Mesendoderm (in vitro differentiated cells): ENCODE data around the gene BTBD8.

Source experiments
- DNase-seq: peaks from one replicate; pipeline ENCODE4 v3.0.0; 2013
- H2AK5ac ChIP-seq: 2 replicates; pipeline ENCODE4 v1.6.1; 2013; ENCODE audit warnings: low read length, inconsistent platforms
- H2BK120ac ChIP-seq: 2 replicates; pipeline ENCODE4 v1.6.1; 2013; ENCODE audit warnings: low read depth, mild to moderate bottlenecking, low read length, moderate library complexity, mixed read lengths
- H2BK15ac ChIP-seq: replicated peaks from 2 replicates; pipeline ENCODE4 v1.6.1; 2013; ENCODE audit warnings: low read depth, mild to moderate bottlenecking, moderate library complexity
- H2BK5ac ChIP-seq: 2 replicates; pipeline ENCODE4 v1.6.1; 2013; ENCODE audit warnings: low read length, inconsistent platforms
- H3K18ac ChIP-seq: 2 replicates; pipeline ENCODE4 v1.6.1; 2013; ENCODE audit warnings: mild to moderate bottlenecking, low read length, mixed read lengths
- H3K23ac ChIP-seq: one replicate; pipeline ENCODE4 v1.6.1; 2013; ENCODE audit warnings: low read length
- H3K27ac ChIP-seq: 2 replicates; pipeline ENCODE4 v1.5.1; 2013; ENCODE audit warnings: low read depth, mild to moderate bottlenecking, inconsistent platforms, low read length, moderate library complexity
- H3K27me3 ChIP-seq: 2 replicates; pipeline ENCODE4 v1.6.1; 2013; ENCODE audit warnings: low read length, control low read depth, mild to moderate bottlenecking, inconsistent platforms; ENCODE audit not compliant: insufficient read depth, poor library complexity
- H3K36me3 ChIP-seq: 2 replicates; pipeline ENCODE4 v1.6.1; 2013; ENCODE audit warnings: low read length, inconsistent platforms; ENCODE audit not compliant: control insufficient read depth, insufficient read depth
- H3K4ac ChIP-seq: one replicate; pipeline ENCODE4 v1.6.1; 2013; ENCODE audit warnings: low read depth, mild to moderate bottlenecking, low read length, moderate library complexity
- H3K4me1 ChIP-seq: 2 replicates; pipeline ENCODE4 v1.6.1; 2013; ENCODE audit warnings: low read depth, low read length, inconsistent platforms; ENCODE audit not compliant: control insufficient read depth
- H3K4me2 ChIP-seq: 2 replicates; pipeline ENCODE4 v1.6.1; 2013; ENCODE audit warnings: low read length
- H3K4me3 ChIP-seq: 2 replicates; pipeline ENCODE4 v1.5.1; 2013; ENCODE audit warnings: mild to moderate bottlenecking, low read length
- H3K56ac ChIP-seq: one replicate; pipeline ENCODE4 v1.6.1; 2013; ENCODE audit warnings: low read length
- H3K79me1 ChIP-seq: 2 replicates; pipeline ENCODE4 v1.6.1; 2013; ENCODE audit warnings: low read length, inconsistent platforms
- H3K79me2 ChIP-seq: 2 replicates; pipeline ENCODE4 v1.6.1; 2013; ENCODE audit warnings: mild to moderate bottlenecking, low read length; ENCODE audit not compliant: control insufficient read depth, insufficient read depth
- H3K9ac ChIP-seq: 2 replicates; pipeline ENCODE4 v1.6.1; 2013; ENCODE audit warnings: low read length, inconsistent platforms
- H4K5ac ChIP-seq: one replicate; pipeline ENCODE4 v1.6.1; 2013; ENCODE audit warnings: low read length
- H4K8ac ChIP-seq: one replicate; pipeline ENCODE4 v1.6.1; 2013; ENCODE audit warnings: low read depth, mild to moderate bottlenecking, control low read depth, low read length, moderate library complexity
- WGBS: extraction: QIAGEN DNeasy Blood & Tissue Kit; methylation state at CpG from one replicate; pipeline ENCODE4 v1.1.7; 2013; ENCODE audit warnings: low lambda C conversion rate, missing lambda C conversion rate; ENCODE audit not compliant: insufficient coverage; ENCODE audit errors: extremely low coverage; 5-methylcytosine and 5-hydroxymethylcytosine counted together

The BTBD8 gene

DNA sequence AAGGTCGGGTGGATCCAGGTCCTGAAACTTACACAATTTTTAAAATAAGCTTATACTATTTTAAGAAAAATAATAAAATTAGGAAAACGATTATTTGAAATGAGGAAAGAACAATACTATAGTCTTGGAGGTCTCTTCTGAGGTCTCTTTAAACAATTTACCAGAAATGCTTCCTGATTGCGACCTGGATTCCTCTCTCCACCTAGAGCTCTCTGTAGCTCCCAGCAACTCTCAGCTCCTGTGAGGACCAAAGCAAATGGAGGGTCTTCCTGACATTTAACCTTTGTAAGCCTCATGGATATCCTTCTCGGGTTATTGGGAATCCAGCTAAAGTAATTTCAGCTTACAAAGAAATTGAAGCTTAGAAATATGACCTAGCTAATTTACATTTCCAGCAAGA is 886 bp downstream of the BTBD8 start:
- Histone ChIP-seq H2AK5ac (no peak overlapping the region), H2BK15ac (no peak overlapping the region), H3K23ac (no peak overlapping the region), H2BK5ac (no peak overlapping the region), H3K9ac (peak overlapping the region; percentile 86), H3K18ac (no peak overlapping the region), H3K4me2 (peak overlapping the region; percentile 45), H3K4ac (no peak overlapping the region), H3K27me3 (no peaks in the 10 kb centered on the region), H3K36me3 (no peaks in the 10 kb centered on the region), H4K5ac (no peak overlapping the region), H3K79me2 (no peaks in the 10 kb centered on the region), H2BK120ac (no peak overlapping the region), H3K56ac (peak overlapping the region; percentile 97), H4K8ac (no peak overlapping the region), H3K4me1 (no peaks in the 10 kb centered on the region), H3K79me1 (no peaks in the 10 kb centered on the region), H3K27ac (no peak overlapping the region), H3K4me3 (no peak overlapping the region)
- no CpG with 5 or more reads among the region's 4 CpGs for WGBS
- no peak for DNase-seq

DNA sequence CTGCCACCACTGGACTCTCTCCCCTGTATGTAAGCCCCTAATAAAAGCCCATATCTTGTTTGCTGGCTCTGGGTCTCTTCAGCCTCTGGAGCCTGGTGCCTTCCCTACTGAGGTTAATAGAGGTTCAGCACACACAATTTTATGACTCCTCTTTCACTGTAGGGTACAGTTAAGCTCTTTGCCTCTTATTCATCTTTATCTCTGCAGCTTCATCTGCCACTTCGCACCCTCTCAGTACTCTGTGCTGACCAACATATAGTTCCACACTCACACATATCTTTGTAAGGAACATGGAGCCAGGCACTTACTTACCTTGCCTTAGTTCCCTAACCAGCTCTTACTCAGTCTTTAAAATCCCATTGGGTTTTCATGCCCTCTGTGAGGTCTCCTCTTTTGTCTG is 4.5 kb downstream of the BTBD8 start:
- Histone ChIP-seq H2AK5ac (no peak overlapping the region), H3K4me1 (no peaks in the 10 kb centered on the region), H2BK120ac (no peak overlapping the region), H3K4ac (no peak overlapping the region), H2BK5ac (no peak overlapping the region), H3K27ac (no peak overlapping the region), H3K18ac (no peak overlapping the region), H2BK15ac (no peak overlapping the region), H3K79me2 (no peaks in the 10 kb centered on the region), H3K23ac (no peak overlapping the region), H3K9ac (no peak overlapping the region), H3K27me3 (no peaks in the 10 kb centered on the region), H3K56ac (no peak overlapping the region), H3K79me1 (no peaks in the 10 kb centered on the region), H3K36me3 (no peaks in the 10 kb centered on the region), H3K4me2 (no peak overlapping the region), H4K8ac (no peak overlapping the region), H3K4me3 (no peak overlapping the region), H4K5ac (no peak overlapping the region)
- no peak for DNase-seq
- WGBS, result no CpG with 5 or more reads among the region's 1 CpG

- Histone ChIP-seq H3K36me3 (no peaks in the 10 kb centered on the region), H3K18ac (no peak overlapping the region), H3K56ac (no peak overlapping the region), H2BK120ac (no peak overlapping the region), H3K9ac (no peak overlapping the region), H4K8ac (no peak overlapping the region), H2BK5ac (no peak overlapping the region), H3K79me2 (no peaks in the 10 kb centered on the region), H2AK5ac (no peak overlapping the region), H3K4ac (no peak overlapping the region), H3K4me3 (no peak overlapping the region), H4K5ac (no peak overlapping the region), H3K27ac (no peak overlapping the region), H3K23ac (no peak overlapping the region), H3K79me1 (no peaks in the 10 kb centered on the region), H2BK15ac (no peak overlapping the region), H3K4me2 (no peak overlapping the region), H3K27me3 (no peaks in the 10 kb centered on the region), H3K4me1 (no peaks in the 10 kb centered on the region)
- peak; percentile 28 for DNase-seq
- WGBS, result no CpG with 5 or more reads among the region's 4 CpGs
These were observed 5.6 kb downstream of the BTBD8 start for GRCh38 chr1:92085727-92086126.

GRCh38 chr1:92087542-92087941 is 7.4 kb downstream of the BTBD8 start:
- Histone ChIP-seq H2BK5ac (no peak overlapping the region), H3K23ac (no peak overlapping the region), H3K36me3 (no peaks in the 10 kb centered on the region), H3K27me3 (no peaks in the 10 kb centered on the region), H3K18ac (no peak overlapping the region), H3K4me2 (no peak overlapping the region), H4K5ac (no peak overlapping the region), H2AK5ac (no peak overlapping the region), H3K56ac (no peak overlapping the region), H3K4me3 (no peak overlapping the region), H3K27ac (no peak overlapping the region), H3K79me2 (no peaks in the 10 kb centered on the region), H4K8ac (no peak overlapping the region), H3K4ac (no peak overlapping the region), H2BK120ac (no peak overlapping the region), H3K79me1 (no peaks in the 10 kb centered on the region), H2BK15ac (no peak overlapping the region), H3K9ac (no peak overlapping the region), H3K4me1 (no peaks in the 10 kb centered on the region)
- no CpG with 5 or more reads among the region's 1 CpG for WGBS
- no peak for DNase-seq

- H3K27ac ChIP-seq, result no peak overlapping the region
- no peak overlapping the region for H3K18ac ChIP-seq
- H3K4ac ChIP-seq, result no peak overlapping the region
- H2BK120ac ChIP-seq, result no peak overlapping the region
- no peaks in the 10 kb centered on the region for H3K36me3 ChIP-seq
- no peak overlapping the region for H3K23ac ChIP-seq
- no peak overlapping the region for H3K56ac ChIP-seq
- H3K9ac ChIP-seq, result no peak overlapping the region
- no peaks in the 10 kb centered on the region for H3K79me2 ChIP-seq
- DNase-seq, result no peak
- H3K4me1 ChIP-seq, result no peaks in the 10 kb centered on the region
- H2BK5ac ChIP-seq, result no peak overlapping the region
- no peaks in the 10 kb centered on the region for H3K27me3 ChIP-seq
- no peaks in the 10 kb centered on the region for H3K79me1 ChIP-seq
- no peak overlapping the region for H3K4me3 ChIP-seq
- H2AK5ac ChIP-seq, result no peak overlapping the region
- no CpG with 5 or more reads among the region's 5 CpGs for WGBS
- H4K5ac ChIP-seq, result no peak overlapping the region
- H2BK15ac ChIP-seq, result no peak overlapping the region
- no peak overlapping the region for H3K4me2 ChIP-seq
- no peak overlapping the region for H4K8ac ChIP-seq
These were observed 11.5 kb downstream of the BTBD8 start for GRCh38 chr1:92091625-92092024.

DNA sequence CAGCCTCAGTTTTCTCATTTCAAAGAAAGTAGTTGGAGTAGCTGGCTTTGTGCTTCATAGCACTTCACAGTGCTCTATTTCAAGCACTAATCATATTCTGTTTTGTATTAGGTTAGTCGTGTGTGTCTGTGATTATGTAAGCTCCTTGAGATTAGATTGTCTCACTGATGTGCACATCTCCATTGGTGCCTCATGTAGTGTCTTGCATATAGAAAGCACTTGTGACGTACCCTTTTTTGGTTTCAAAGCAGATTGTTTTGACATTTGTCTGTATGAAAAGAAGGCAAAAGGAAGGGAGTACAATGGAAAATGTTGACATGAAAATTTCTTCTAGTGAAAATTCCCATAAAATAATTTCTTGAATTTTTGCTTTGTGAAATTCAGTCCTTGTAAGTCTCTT is 13.9 kb downstream of the BTBD8 start:
- H3K4me3 ChIP-seq, result no peak overlapping the region

More for the DNA sequence above, 13.9 kb downstream of the BTBD8 start:
- H3K4ac ChIP-seq, result no peak overlapping the region
- H3K56ac ChIP-seq, result no peak overlapping the region
- no peak for DNase-seq
- no peak overlapping the region for H2BK120ac ChIP-seq
- no peaks in the 10 kb centered on the region for H3K36me3 ChIP-seq
- H3K79me2 ChIP-seq, result no peaks in the 10 kb centered on the region
- H2BK15ac ChIP-seq, result no peak overlapping the region
- no peak overlapping the region for H4K5ac ChIP-seq
- no peak overlapping the region for H2BK5ac ChIP-seq
- no peak overlapping the region for H3K4me2 ChIP-seq
- no peak overlapping the region for H3K18ac ChIP-seq
- H3K23ac ChIP-seq, result no peak overlapping the region
- H2AK5ac ChIP-seq, result no peak overlapping the region
- no CpG with 5 or more reads among the region's 2 CpGs for WGBS
- H3K79me1 ChIP-seq, result no peaks in the 10 kb centered on the region
- no peak overlapping the region for H3K27ac ChIP-seq
- H3K9ac ChIP-seq, result no peak overlapping the region
- H4K8ac ChIP-seq, result no peak overlapping the region
- no peaks in the 10 kb centered on the region for H3K4me1 ChIP-seq
- H3K27me3 ChIP-seq, result no peaks in the 10 kb centered on the region
